Urinary bladder (tissue), 4 donors: ENCODE results near the gene ELFN2. TPM values are rescaled to one million over a fixed set of nuclear protein-coding genes. Genes with fewer than 3 reads are reported as not detected.

ENCODE experiments used
- DNase-seq: peaks from one replicate; pipeline ENCODE4 v3.0.0-alpha.2; 2015; ENCODE audit errors: extremely low spot score
- H3K27ac ChIP-seq: one replicate; pipeline ENCODE4 v1.5.1; 2013; ENCODE audit warnings: low read depth, mild to moderate bottlenecking, moderate library complexity
- H3K36me3 ChIP-seq: one replicate; pipeline ENCODE4 v1.6.1; 2013; ENCODE audit warnings: mild to moderate bottlenecking, moderate library complexity; ENCODE audit not compliant: insufficient read depth
- H3K4me1 ChIP-seq: one replicate; pipeline ENCODE4 v1.6.1; 2013; ENCODE audit warnings: mild to moderate bottlenecking, moderate library complexity; ENCODE audit not compliant: insufficient read depth
- H3K4me3 ChIP-seq: one replicate; pipeline ENCODE4 v1.5.1; 2013; ENCODE audit warnings: low read depth, low read length
- WGBS: extraction: QIAGEN DNeasy Blood & Tissue Kit; methylation state at CpG from one replicate; pipeline ENCODE4 v1.1.7; 2013; 5-methylcytosine and 5-hydroxymethylcytosine counted together
- polyA plus RNA-seq: library from polyadenylated mRNA; stranded (reverse); fragments of 200-250 nt; gene quantifications from one replicate; pipeline ENCODE4 v1.2.3, GENCODE V29; 2013
- total RNA-seq: library from RNA; depleted of rRNA; stranded (reverse); fragments of >200 nt; gene quantifications from one replicate; pipeline ENCODE4 v1.2.3, GENCODE V29; 2014
- donor health status: healthy with polysubstance abuse.
- donor health status: healthy.

ELFN2 gene
- total and polyA plus RNA-seq, 2 donors = 0.05 to 0.21 TPM

DNA sequence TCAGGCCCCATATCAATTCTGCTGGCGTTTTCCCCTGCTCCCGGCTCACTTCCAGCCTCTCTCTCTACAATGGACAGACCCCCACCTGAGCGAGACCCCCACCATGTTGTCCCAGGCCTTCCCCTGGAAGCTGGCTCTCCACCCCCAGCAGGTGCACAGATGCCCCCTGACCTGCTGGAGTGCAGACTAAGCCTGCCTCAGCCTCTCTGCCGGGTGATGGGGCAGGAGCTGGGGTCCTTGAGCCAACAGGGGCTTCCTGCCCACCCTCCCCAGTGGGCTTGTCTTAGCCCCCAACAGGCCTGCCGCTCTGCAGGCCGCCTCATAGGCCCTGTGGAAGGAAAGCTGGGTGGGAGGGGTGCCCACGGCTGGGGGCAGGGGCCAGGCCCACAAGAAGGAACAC lies 10.0 kb downstream of the ELFN2 start:
- Histone ChIP-seq H3K4me3 (no peak overlapping the region), H3K4me1 (no peaks in the 10 kb centered on the region), H3K36me3 (no peaks in the 10 kb centered on the region), H3K27ac (no peak overlapping the region)
- WGBS = 82% methylated on average over 7 of the region's 7 CpGs
- DNase-seq = no peak

DNA sequence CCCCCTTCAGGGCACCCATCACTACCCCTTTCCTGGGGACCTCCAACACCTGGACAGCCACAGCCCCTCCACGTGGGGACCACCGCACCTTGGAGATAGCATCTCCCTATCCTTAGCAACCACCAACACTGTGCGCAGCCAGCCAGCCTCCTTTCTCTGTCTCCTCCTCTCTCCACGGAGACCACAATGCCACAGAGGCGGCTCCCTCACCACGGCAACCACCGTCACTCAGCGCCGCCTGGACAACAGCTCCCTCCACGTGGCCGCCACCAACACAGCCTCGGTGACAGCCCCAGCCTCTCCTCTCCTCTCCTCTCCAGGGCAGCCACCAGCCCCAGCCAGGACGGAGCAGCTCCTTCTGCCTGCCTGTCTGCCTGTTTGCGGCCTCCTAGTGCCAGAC lies 10.5 kb downstream of the ELFN2 start:
- Histone ChIP-seq H3K4me3 (no peak overlapping the region), H3K36me3 (no peaks in the 10 kb centered on the region), H3K27ac (no peak overlapping the region), H3K4me1 (no peaks in the 10 kb centered on the region)
- 27% methylated on average over 14 of the region's 14 CpGs for WGBS
- no peak for DNase-seq

DNA sequence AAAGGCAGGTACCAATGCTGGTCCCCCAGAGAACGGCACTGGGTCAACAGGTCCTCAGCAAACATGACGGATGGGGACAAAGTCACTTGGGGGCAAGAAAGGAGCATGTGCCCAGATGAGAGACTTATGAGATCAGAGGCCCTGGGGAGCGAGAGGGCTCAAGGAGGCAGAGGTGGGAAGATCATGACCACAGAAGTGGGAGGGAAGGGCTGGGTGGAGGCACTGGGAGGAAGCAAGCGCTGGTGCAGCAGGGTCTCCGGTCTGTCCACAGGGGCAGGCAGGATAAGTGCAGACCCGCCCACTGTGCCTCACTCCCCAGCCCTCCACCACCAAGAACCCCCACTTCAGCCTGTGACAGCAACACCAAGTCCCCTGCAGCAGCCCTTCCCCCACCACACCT lies 10.9 kb downstream of the ELFN2 start:
- 62% methylated on average over 6 of the region's 6 CpGs for WGBS
- H3K27ac ChIP-seq = no peak overlapping the region
- DNase-seq = no peak
- no peak overlapping the region for H3K4me3 ChIP-seq
- H3K4me1 ChIP-seq = no peaks in the 10 kb centered on the region
- no peaks in the 10 kb centered on the region for H3K36me3 ChIP-seq

DNA sequence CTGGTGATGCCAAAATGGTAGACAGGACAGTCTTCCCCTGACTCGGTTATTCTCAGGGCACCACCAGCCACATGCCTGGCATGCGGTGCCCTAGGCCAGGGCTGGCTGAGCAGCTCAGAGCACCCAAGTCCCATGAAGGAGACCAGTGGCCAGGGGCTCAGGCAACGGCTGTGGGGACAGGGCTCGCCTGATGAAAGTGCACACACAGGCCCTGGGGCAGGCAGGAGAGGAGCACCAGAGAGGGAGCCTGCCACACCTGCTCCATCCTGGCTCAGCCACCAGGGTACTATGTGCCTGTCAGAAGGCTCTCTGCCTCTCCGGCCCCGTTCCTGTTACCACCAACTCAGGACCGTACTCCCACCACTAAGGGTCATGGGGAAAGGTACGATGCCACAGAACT lies 12.1 kb downstream of the ELFN2 start:
- DNase-seq = no peak
- H3K4me1 ChIP-seq = no peaks in the 10 kb centered on the region
- H3K4me3 ChIP-seq = no peak overlapping the region
- H3K27ac ChIP-seq = no peak overlapping the region
- no peaks in the 10 kb centered on the region for H3K36me3 ChIP-seq
- WGBS = 88% methylated on average over 8 of the region's 8 CpGs

GRCh38 chr22:37414288-37414687 lies 13.0 kb downstream of the ELFN2 start:
- H3K4me3 ChIP-seq = no peak overlapping the region
- DNase-seq = no peak
- no peaks in the 10 kb centered on the region for H3K36me3 ChIP-seq
- WGBS = 91% methylated on average over 2 of the region's 2 CpGs
- H3K4me1 ChIP-seq = no peaks in the 10 kb centered on the region
- H3K27ac ChIP-seq = no peak overlapping the region

DNA sequence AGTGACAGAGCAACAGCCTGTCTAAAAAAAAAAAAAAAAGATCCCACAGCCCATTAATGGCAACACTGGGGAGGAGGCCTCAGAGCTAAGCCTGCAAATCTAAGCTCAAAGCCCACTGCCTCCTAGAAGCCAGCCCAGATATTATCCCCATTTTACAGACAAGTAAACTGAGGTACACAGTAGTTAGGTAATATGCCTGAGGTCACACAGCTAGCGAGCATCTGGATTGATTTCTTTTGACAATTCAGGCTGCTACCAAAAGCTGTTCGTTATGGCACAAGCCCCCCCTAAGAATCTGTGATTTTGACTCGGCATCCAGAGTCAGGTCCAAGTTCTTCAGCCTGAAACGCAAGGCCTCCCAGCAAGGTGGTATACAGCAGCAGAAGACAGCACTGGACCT lies 13.7 kb downstream of the ELFN2 start:
- no peak for DNase-seq
- no peak overlapping the region for H3K27ac ChIP-seq
- 91% methylated on average over 4 of the region's 4 CpGs for WGBS
- H3K4me1 ChIP-seq = no peaks in the 10 kb centered on the region
- no peaks in the 10 kb centered on the region for H3K36me3 ChIP-seq
- H3K4me3 ChIP-seq = no peak overlapping the region

DNA sequence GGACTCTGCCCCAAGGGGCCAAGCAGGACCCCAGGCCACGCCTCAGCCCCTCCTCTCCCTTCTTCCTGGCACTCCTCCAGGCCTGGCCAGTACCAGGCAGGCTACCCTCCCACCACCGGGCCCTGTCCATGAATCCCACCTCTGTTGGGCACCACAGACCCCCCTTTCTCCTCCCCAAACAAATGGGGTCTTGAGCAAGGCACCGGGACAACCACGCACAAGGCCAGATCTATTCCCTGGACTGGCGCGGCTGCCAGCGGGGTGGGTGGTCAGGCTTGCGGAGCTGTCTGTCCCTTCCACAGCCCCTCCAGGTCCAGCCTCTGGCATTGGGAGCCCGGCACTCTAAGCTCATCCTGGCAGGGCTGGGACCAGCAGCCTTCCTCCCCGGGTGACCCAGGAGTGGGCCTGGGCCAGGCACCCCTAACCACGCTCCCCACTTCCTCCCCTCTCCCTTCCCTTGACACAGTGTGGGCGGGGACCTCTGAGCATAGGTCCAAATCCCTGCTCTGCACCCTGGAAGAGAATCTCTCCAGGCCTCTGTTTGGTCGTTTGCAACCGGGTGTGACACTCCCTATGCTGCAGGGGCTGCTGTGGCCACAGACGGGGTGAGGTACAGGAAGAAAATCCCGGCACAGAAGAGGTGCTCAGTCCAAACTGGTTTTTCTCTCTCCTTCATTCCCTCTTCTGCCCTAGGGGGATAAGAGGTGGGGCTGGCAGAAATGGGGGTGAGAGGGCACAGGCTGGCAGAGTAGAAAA lies 14.6 kb downstream of the ELFN2 start:
- H3K27ac ChIP-seq = no peak overlapping the region
- no peak for DNase-seq
- H3K4me3 ChIP-seq = no peak overlapping the region
- no peaks in the 10 kb centered on the region for H3K36me3 ChIP-seq
- H3K4me1 ChIP-seq = no peaks in the 10 kb centered on the region
- 72% methylated on average over 16 of the region's 16 CpGs for WGBS

DNA sequence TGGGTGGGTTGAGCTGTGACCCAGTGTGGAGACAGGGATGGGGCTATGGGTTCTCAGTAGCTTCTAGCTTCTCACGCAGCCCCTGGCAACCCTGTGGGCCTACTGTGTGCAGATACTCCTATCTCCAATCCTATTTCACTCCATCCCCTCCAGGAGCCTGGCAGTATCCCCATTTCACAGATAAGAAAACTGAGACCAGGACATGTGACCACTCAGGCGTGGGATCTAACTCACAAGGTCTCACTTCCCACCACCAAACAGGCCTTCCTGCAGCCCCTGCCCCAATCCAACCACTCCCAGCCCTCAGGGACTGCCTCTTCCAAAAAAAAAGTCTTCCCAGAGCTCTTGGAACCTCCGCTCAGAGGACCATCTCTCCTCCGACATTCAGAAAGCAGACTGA lies 15.6 kb downstream of the ELFN2 start:
- Histone ChIP-seq H3K4me3 (no peak overlapping the region), H3K27ac (no peak overlapping the region), H3K36me3 (no peaks in the 10 kb centered on the region), H3K4me1 (no peaks in the 10 kb centered on the region)
- 84% methylated on average over 4 of the region's 4 CpGs for WGBS
- no peak for DNase-seq

- no peaks in the 10 kb centered on the region for H3K4me1 ChIP-seq
- WGBS = 55% methylated on average over 32 of the region's 32 CpGs
- no peaks in the 10 kb centered on the region for H3K36me3 ChIP-seq
- H3K4me3 ChIP-seq = no peak overlapping the region
- H3K27ac ChIP-seq = no peak overlapping the region
- no peak for DNase-seq
These were observed 16.9 kb downstream of the ELFN2 start for GRCh38 chr22:37410174-37411055.

DNA sequence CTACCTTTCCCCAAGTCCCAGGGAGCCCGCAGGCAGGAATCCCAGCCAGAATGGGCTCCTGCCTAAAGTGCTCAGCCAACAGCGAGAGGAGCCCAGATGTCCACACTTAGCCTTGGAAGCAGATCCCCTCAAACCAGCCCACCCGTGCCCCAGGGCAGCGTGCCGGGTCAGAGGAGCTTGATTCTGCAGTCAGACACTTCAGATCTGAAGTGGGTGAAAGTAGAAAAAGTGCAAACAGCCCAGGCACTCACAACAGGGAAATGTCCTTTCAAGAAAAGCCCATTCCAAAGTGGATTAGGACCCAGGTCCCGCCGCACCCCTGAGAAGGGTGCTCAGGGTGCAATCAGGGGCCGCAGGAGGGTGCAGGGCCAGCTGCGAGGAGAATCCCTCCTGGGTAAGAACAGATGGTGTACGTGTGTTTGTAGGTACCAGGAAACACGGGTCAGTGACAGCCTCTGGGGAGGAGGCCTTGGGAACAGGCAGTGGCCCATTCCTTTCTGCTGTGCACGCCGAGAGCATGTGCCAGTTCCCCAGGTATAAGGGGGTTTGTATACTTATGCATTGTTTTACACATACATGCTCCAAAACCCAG lies 17.7 kb downstream of the ELFN2 start:
- Histone ChIP-seq H3K27ac (no peak overlapping the region), H3K4me1 (no peaks in the 10 kb centered on the region)
- 87% methylated on average over 13 of the region's 13 CpGs for WGBS

DNA sequence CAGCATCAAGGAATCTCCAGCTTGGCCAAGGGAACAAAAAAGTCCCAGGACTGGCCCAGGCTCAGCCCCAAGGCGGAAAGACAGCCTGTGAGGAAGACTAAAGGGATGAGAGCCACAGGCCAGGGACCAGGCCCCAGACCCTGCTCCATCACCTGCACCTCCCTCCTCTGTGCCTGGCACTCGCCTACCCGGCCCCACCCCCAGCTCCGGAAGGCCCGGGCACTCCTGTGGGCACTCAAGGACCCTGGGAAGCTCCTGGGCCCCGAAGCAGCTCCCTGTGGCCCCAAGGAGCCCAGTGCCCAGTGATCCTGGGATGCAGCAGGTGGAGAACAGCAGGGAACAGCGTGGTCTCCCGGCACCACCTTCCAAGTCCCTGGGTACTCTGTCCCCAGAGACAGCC lies 18.2 kb downstream of the ELFN2 start:
- WGBS = 88% methylated on average over 8 of the region's 8 CpGs
- no peaks in the 10 kb centered on the region for H3K36me3 ChIP-seq
- no peaks in the 10 kb centered on the region for H3K4me1 ChIP-seq
- no peak for DNase-seq
- no peak overlapping the region for H3K4me3 ChIP-seq
- H3K27ac ChIP-seq = no peak overlapping the region

More for the DNA sequence above, 17.7 kb downstream of the ELFN2 start:
- no peak overlapping the region for H3K4me3 ChIP-seq
- no peaks in the 10 kb centered on the region for H3K36me3 ChIP-seq
- no peak for DNase-seq

- Histone ChIP-seq H3K4me3 (no peak overlapping the region), H3K27ac (no peak overlapping the region), H3K4me1 (no peaks in the 10 kb centered on the region), H3K36me3 (no peaks in the 10 kb centered on the region)
- DNase-seq = no peak
- WGBS = 54% methylated on average over 8 of the region's 8 CpGs
These were observed 19.4 kb downstream of the ELFN2 start for GRCh38 chr22:37407856-37408255.

GRCh38 chr22:37406441-37407235 lies 20.6 kb downstream of the ELFN2 start:
- 73% methylated on average over 17 of the region's 17 CpGs for WGBS
- DNase-seq = no peak

More at GRCh38 chr22:37406441-37407235, 20.6 kb downstream of the ELFN2 start:
- H3K27ac ChIP-seq = no peak overlapping the region
- H3K4me1 ChIP-seq = no peaks in the 10 kb centered on the region
- no peak overlapping the region for H3K4me3 ChIP-seq
- no peaks in the 10 kb centered on the region for H3K36me3 ChIP-seq
